ENCODE measurements around the gene MON2. TPM values are rescaled to one million over a fixed set of nuclear protein-coding genes. Genes with fewer than 3 reads are reported as not detected.

MON2 gene
- total RNA-seq, 1 donor from 2014 or later: 62.3 TPM

- H3K4me3 ChIP-seq: peak overlapping the region; percentile 57
- H3K27ac ChIP-seq: no peak overlapping the region
- peak overlapping the region; percentile 100 for H2AFZ ChIP-seq (replicated peaks)
- no peaks in the 10 kb centered on the region for H3K36me3 ChIP-seq
- no peak overlapping the region for H3K9ac ChIP-seq
- H4K20me1 ChIP-seq (ENCODE audit: low read depth): no peaks in the 10 kb centered on the region
- Mint-ChIP-seq H3K4me3 (peak overlapping the region; percentile 85), H3K27ac (no peak overlapping the region), H3K36me3 (no peaks in the 10 kb centered on the region), H3K27me3 (ENCODE audit: insufficient read depth, low read depth) (peaks cover 3% of the 10 kb centered on the region), H3K4me1 (peaks cover 3% of the 10 kb centered on the region), H3K9me3 (no peaks in the 10 kb centered on the region)
- H3K9me3 ChIP-seq (ENCODE audit: low read depth): no peaks in the 10 kb centered on the region
- TF ChIP-seq EZH2 (IDR thresholded peaks at IDR 0.05) (peak; percentile 37), EZH2phosphoT487 (IDR thresholded peaks at IDR 0.05) (no peak)
- no peak for DNase-seq (ENCODE audit: low spot score)
- no peaks in the 10 kb centered on the region for H3F3A ChIP-seq (ENCODE audit: low read depth)
- no peaks in the 10 kb centered on the region for H3K79me2 ChIP-seq (ENCODE audit: low read depth)
- peak overlapping the region; percentile 99 for H3K4me2 ChIP-seq
- peaks cover 69% of the 10 kb centered on the region for H3K27me3 ChIP-seq
- H3K4me1 ChIP-seq: peaks cover 12% of the 10 kb centered on the region
Measured at GRCh38 chr12:62434494-62435302, 31.9 kb upstream of the MON2 start.

GRCh38 chr12:62435303-62436163, 31.1 kb upstream of the MON2 start:
- Histone ChIP-seq H4K20me1 (ENCODE audit: low read depth) (no peaks in the 10 kb centered on the region), H3K4me1 (peaks cover 12% of the 10 kb centered on the region), H3K4me2 (peak overlapping the region; percentile 99), H3F3A (ENCODE audit: low read depth) (no peaks in the 10 kb centered on the region), H3K9ac (no peak overlapping the region), H3K4me3 (peak overlapping the region; percentile 57), H3K79me2 (ENCODE audit: low read depth) (no peaks in the 10 kb centered on the region), H3K27ac (no peak overlapping the region), H2AFZ (replicated peaks) (peak overlapping the region; percentile 100), H3K9me3 (ENCODE audit: low read depth) (no peaks in the 10 kb centered on the region), H3K27me3 (peaks cover 64% of the 10 kb centered on the region), H3K36me3 (no peaks in the 10 kb centered on the region)
- Mint-ChIP-seq H3K9me3 (peaks cover 3% of the 10 kb centered on the region), H3K27ac (no peak overlapping the region), H3K4me1 (peaks cover 3% of the 10 kb centered on the region), H3K36me3 (no peaks in the 10 kb centered on the region), H3K27me3 (ENCODE audit: insufficient read depth, low read depth) (peaks cover 3% of the 10 kb centered on the region), H3K4me3 (peak overlapping the region; percentile 85)
- peak; percentile 22 for TF ChIP-seq EZH2 (IDR thresholded peaks at IDR 0.05)
- TF ChIP-seq EZH2phosphoT487 (IDR thresholded peaks at IDR 0.05): no peak
- peak; percentile 65 for TF ChIP-seq CTCF (IDR thresholded peaks at IDR 0.05)
- DNase-seq (ENCODE audit: low spot score): peak; percentile 84

GRCh38 chr12:62436164-62436503, 30.5 kb upstream of the MON2 start:
- Histone ChIP-seq H3K9ac (no peak overlapping the region), H3K4me3 (peak overlapping the region; percentile 57), H3K9me3 (ENCODE audit: low read depth) (no peaks in the 10 kb centered on the region), H3F3A (ENCODE audit: low read depth) (no peaks in the 10 kb centered on the region), H3K4me2 (peak overlapping the region; percentile 99), H3K27me3 (peaks cover 58% of the 10 kb centered on the region), H4K20me1 (ENCODE audit: low read depth) (no peaks in the 10 kb centered on the region), H3K79me2 (ENCODE audit: low read depth) (no peaks in the 10 kb centered on the region), H3K27ac (no peak overlapping the region), H2AFZ (replicated peaks) (peak overlapping the region; percentile 100), H3K4me1 (peaks cover 12% of the 10 kb centered on the region), H3K36me3 (no peaks in the 10 kb centered on the region)
- H3K36me3 Mint-ChIP-seq: no peaks in the 10 kb centered on the region
- peaks cover 3% of the 10 kb centered on the region for H3K27me3 Mint-ChIP-seq (ENCODE audit: insufficient read depth, low read depth)
- peak overlapping the region; percentile 85 for H3K4me3 Mint-ChIP-seq
- no peak for DNase-seq (ENCODE audit: low spot score)
- H3K4me1 Mint-ChIP-seq: peaks cover 3% of the 10 kb centered on the region
- H3K27ac Mint-ChIP-seq: no peak overlapping the region
- TF ChIP-seq EZH2 (IDR thresholded peaks at IDR 0.05) (no peak), EZH2phosphoT487 (IDR thresholded peaks at IDR 0.05) (no peak), CTCF (IDR thresholded peaks at IDR 0.05) (no peak)
- H3K9me3 Mint-ChIP-seq: peaks cover 8% of the 10 kb centered on the region

Data from neural progenitor cell (in vitro differentiated cells).